ENCODE data around the gene RASGRP3. TPM values are rescaled to one million over a fixed set of nuclear protein-coding genes. Genes with fewer than 3 reads are reported as not detected.

The RASGRP3 gene
- total RNA-seq, 2 donors from 2014 or later, result 2.3 to 5.7 TPM

GRCh38 chr2:33512112-33512511 is 35.7 kb downstream of the RASGRP3 start:
- H3K4me1 Mint-ChIP-seq, result no peaks in the 10 kb centered on the region
- H3K27ac Mint-ChIP-seq, result no peak overlapping the region
- no peaks in the 10 kb centered on the region for H3K9me3 Mint-ChIP-seq
- no peaks in the 10 kb centered on the region for H3K36me3 Mint-ChIP-seq (ENCODE audit: low read depth)
- no peak overlapping the region for H3K4me3 Mint-ChIP-seq
- no peaks in the 10 kb centered on the region for H3K27me3 Mint-ChIP-seq
- no peak for ATAC-seq (replicated peaks)

- Mint-ChIP-seq H3K27ac (no peak overlapping the region), H3K4me3 (no peak overlapping the region), H3K36me3 (ENCODE audit: low read depth) (no peaks in the 10 kb centered on the region), H3K9me3 (no peaks in the 10 kb centered on the region), H3K27me3 (no peaks in the 10 kb centered on the region), H3K4me1 (no peaks in the 10 kb centered on the region)
- no peak for ATAC-seq (replicated peaks)
These were observed 37.0 kb downstream of the RASGRP3 start for GRCh38 chr2:33513480-33513879.

- Mint-ChIP-seq H3K9me3 (no peaks in the 10 kb centered on the region), H3K27ac (no peak overlapping the region), H3K4me1 (no peaks in the 10 kb centered on the region), H3K4me3 (no peak overlapping the region), H3K27me3 (no peaks in the 10 kb centered on the region), H3K36me3 (ENCODE audit: low read depth) (no peaks in the 10 kb centered on the region)
- ATAC-seq (replicated peaks), result no peak
These were observed 40.1 kb downstream of the RASGRP3 start for GRCh38 chr2:33516456-33516995.

- H3K4me1 Mint-ChIP-seq, result no peaks in the 10 kb centered on the region
- ATAC-seq (replicated peaks), result no peak
- no peaks in the 10 kb centered on the region for H3K27me3 Mint-ChIP-seq
- H3K27ac Mint-ChIP-seq, result no peak overlapping the region
- no peaks in the 10 kb centered on the region for H3K36me3 Mint-ChIP-seq (ENCODE audit: low read depth)
- H3K4me3 Mint-ChIP-seq, result no peak overlapping the region
- H3K9me3 Mint-ChIP-seq, result no peaks in the 10 kb centered on the region
These were observed 41.8 kb downstream of the RASGRP3 start for GRCh38 chr2:33518200-33518599.

GRCh38 chr2:33518929-33519328 is 42.5 kb downstream of the RASGRP3 start:
- H3K4me1 Mint-ChIP-seq, result no peaks in the 10 kb centered on the region
- H3K36me3 Mint-ChIP-seq (ENCODE audit: low read depth), result no peaks in the 10 kb centered on the region
- no peak for ATAC-seq (replicated peaks)
- H3K27ac Mint-ChIP-seq, result no peak overlapping the region
- H3K4me3 Mint-ChIP-seq, result no peak overlapping the region
- no peaks in the 10 kb centered on the region for H3K9me3 Mint-ChIP-seq
- no peaks in the 10 kb centered on the region for H3K27me3 Mint-ChIP-seq

- H3K27ac Mint-ChIP-seq, result no peak overlapping the region
These were observed 45.4 kb downstream of the RASGRP3 start for GRCh38 chr2:33521791-33522281.

GRCh38 chr2:33522576-33522975 is 46.1 kb downstream of the RASGRP3 start:
- Mint-ChIP-seq H3K27me3 (no peaks in the 10 kb centered on the region), H3K27ac (no peak overlapping the region), H3K36me3 (ENCODE audit: low read depth) (no peaks in the 10 kb centered on the region), H3K4me3 (no peak overlapping the region), H3K4me1 (no peaks in the 10 kb centered on the region), H3K9me3 (no peaks in the 10 kb centered on the region)
- ATAC-seq (replicated peaks), result no peak

More at GRCh38 chr2:33521791-33522281, 45.4 kb downstream of the RASGRP3 start:
- no peaks in the 10 kb centered on the region for H3K4me1 Mint-ChIP-seq
- H3K27me3 Mint-ChIP-seq, result no peaks in the 10 kb centered on the region
- no peaks in the 10 kb centered on the region for H3K9me3 Mint-ChIP-seq
- H3K36me3 Mint-ChIP-seq (ENCODE audit: low read depth), result no peaks in the 10 kb centered on the region
- H3K4me3 Mint-ChIP-seq, result no peak overlapping the region
- ATAC-seq (replicated peaks), result no peak

GRCh38 chr2:33525666-33526065 is 49.2 kb downstream of the RASGRP3 start:
- Mint-ChIP-seq H3K4me3 (no peak overlapping the region), H3K9me3 (no peaks in the 10 kb centered on the region), H3K27me3 (no peaks in the 10 kb centered on the region), H3K4me1 (no peaks in the 10 kb centered on the region), H3K36me3 (ENCODE audit: low read depth) (no peaks in the 10 kb centered on the region), H3K27ac (peak overlapping the region; percentile 61)
- no peak for ATAC-seq (replicated peaks)

GRCh38 chr2:33526132-33526531 is 49.7 kb downstream of the RASGRP3 start:
- Mint-ChIP-seq H3K4me1 (no peaks in the 10 kb centered on the region), H3K36me3 (ENCODE audit: low read depth) (no peaks in the 10 kb centered on the region), H3K4me3 (no peak overlapping the region), H3K9me3 (no peaks in the 10 kb centered on the region), H3K27me3 (no peaks in the 10 kb centered on the region), H3K27ac (peak overlapping the region; percentile 61)
- ATAC-seq (replicated peaks), result peak; percentile 63

- H3K27me3 Mint-ChIP-seq, result no peaks in the 10 kb centered on the region
- no peak overlapping the region for H3K4me3 Mint-ChIP-seq
- H3K9me3 Mint-ChIP-seq, result no peaks in the 10 kb centered on the region
- ATAC-seq (replicated peaks), result no peak
- H3K4me1 Mint-ChIP-seq, result no peaks in the 10 kb centered on the region
- peak overlapping the region; percentile 61 for H3K27ac Mint-ChIP-seq
- H3K36me3 Mint-ChIP-seq (ENCODE audit: low read depth), result no peaks in the 10 kb centered on the region
These were observed 50.5 kb downstream of the RASGRP3 start for GRCh38 chr2:33526921-33527320.

GRCh38 chr2:33528441-33528950 is 52.0 kb downstream of the RASGRP3 start:
- no peak overlapping the region for H3K27ac Mint-ChIP-seq
- H3K9me3 Mint-ChIP-seq, result no peaks in the 10 kb centered on the region
- ATAC-seq (replicated peaks), result no peak
- H3K36me3 Mint-ChIP-seq (ENCODE audit: low read depth), result no peaks in the 10 kb centered on the region
- H3K4me3 Mint-ChIP-seq, result no peak overlapping the region
- no peaks in the 10 kb centered on the region for H3K27me3 Mint-ChIP-seq
- H3K4me1 Mint-ChIP-seq, result no peaks in the 10 kb centered on the region

- Mint-ChIP-seq H3K27ac (no peak overlapping the region), H3K36me3 (ENCODE audit: low read depth) (no peaks in the 10 kb centered on the region), H3K9me3 (no peaks in the 10 kb centered on the region), H3K4me3 (no peak overlapping the region), H3K4me1 (no peaks in the 10 kb centered on the region), H3K27me3 (no peaks in the 10 kb centered on the region)
- no peak for ATAC-seq (replicated peaks)
These were observed 53.5 kb downstream of the RASGRP3 start for GRCh38 chr2:33529771-33530481.

GRCh38 chr2:33530690-33531548 is 54.5 kb downstream of the RASGRP3 start:
- no peaks in the 10 kb centered on the region for H3K9me3 Mint-ChIP-seq
- H3K36me3 Mint-ChIP-seq (ENCODE audit: low read depth), result no peaks in the 10 kb centered on the region
- ATAC-seq (replicated peaks), result no peak
- no peaks in the 10 kb centered on the region for H3K4me1 Mint-ChIP-seq
- H3K4me3 Mint-ChIP-seq, result no peak overlapping the region
- H3K27ac Mint-ChIP-seq, result no peak overlapping the region
- H3K27me3 Mint-ChIP-seq, result no peaks in the 10 kb centered on the region

GRCh38 chr2:33531549-33532059 is 55.2 kb downstream of the RASGRP3 start:
- no peak for ATAC-seq (replicated peaks)
- H3K27ac Mint-ChIP-seq, result no peak overlapping the region

More at GRCh38 chr2:33531549-33532059, 55.2 kb downstream of the RASGRP3 start:
- H3K4me3 Mint-ChIP-seq, result no peak overlapping the region
- no peaks in the 10 kb centered on the region for H3K36me3 Mint-ChIP-seq (ENCODE audit: low read depth)
- H3K4me1 Mint-ChIP-seq, result no peaks in the 10 kb centered on the region
- no peaks in the 10 kb centered on the region for H3K27me3 Mint-ChIP-seq
- no peaks in the 10 kb centered on the region for H3K9me3 Mint-ChIP-seq
